ENCODE measurements around the gene PDRG1. TPM values are rescaled to one million over a fixed set of nuclear protein-coding genes. Genes with fewer than 3 reads are reported as not detected.

PDRG1 gene
- polyA plus RNA-seq, 2 donors: 6.8 to 13.8 TPM

DNA sequence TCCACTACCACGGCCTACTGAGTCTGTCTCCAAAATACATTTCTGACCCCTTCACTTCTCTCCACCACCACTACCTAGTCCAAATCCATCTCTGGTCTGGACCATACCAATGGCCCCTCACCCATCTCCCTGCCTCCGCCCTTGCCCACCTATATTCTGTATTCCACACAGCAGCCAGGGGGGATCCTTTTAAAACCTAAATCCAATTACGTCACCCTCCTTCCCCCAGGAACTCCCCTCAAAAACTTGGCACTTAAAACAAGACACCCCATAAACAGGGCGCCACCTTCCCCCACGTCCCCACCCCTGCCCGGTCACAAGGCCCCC lies 680 bp downstream of the PDRG1 start:
- peaks cover 0 to 2% of the 10 kb centered on the region in 2 donors for H3K4me1 ChIP-seq (ENCODE audit: control insufficient read depth in 2 of 2, insufficient read depth in 2 of 2, low read length in 1 of 2)
- no peaks in the 10 kb centered on the region for H3K9me3 ChIP-seq (ENCODE audit: control insufficient read depth in 2 of 2, insufficient read depth in 1 of 2, low read depth in 1 of 2, low read length in 1 of 2)
- 4 to 10% methylated on average over 6 of the region's 6 CpGs for WGBS, 2 donors
- H3K27me3 ChIP-seq (ENCODE audit: control insufficient read depth in 1 of 2, insufficient read depth in 2 of 2, low read length in 2 of 2): no peaks in the 10 kb centered on the region
- peak overlapping the region; percentile 69 to 87 for H3K4me3 ChIP-seq (ENCODE audit: low read depth in 1 of 2, low read length in 2 of 2)
- peaks cover 14 to 17% of the 10 kb centered on the region in 2 donors for H3K36me3 ChIP-seq (ENCODE audit: control insufficient read depth in 2 of 2, insufficient read depth in 2 of 2, low read length in 1 of 2)
- no peak overlapping the region for H3K27ac ChIP-seq (ENCODE audit: low read depth in 2 of 2, low read length in 1 of 2)

GRCh38 chr20:31949877-31950646 lies 1.8 kb downstream of the PDRG1 start:
- no peak overlapping the region for H3K27ac ChIP-seq (ENCODE audit: low read depth in 2 of 2, low read length in 1 of 2)
- H3K4me3 ChIP-seq (ENCODE audit: low read depth in 1 of 2, low read length in 2 of 2): no peak overlapping the region
- peaks cover 0 to 2% of the 10 kb centered on the region in 2 donors for H3K4me1 ChIP-seq (ENCODE audit: control insufficient read depth in 2 of 2, insufficient read depth in 2 of 2, low read length in 1 of 2)
- no peaks in the 10 kb centered on the region for H3K9me3 ChIP-seq (ENCODE audit: control insufficient read depth in 2 of 2, insufficient read depth in 1 of 2, low read depth in 1 of 2, low read length in 1 of 2)
- no peaks in the 10 kb centered on the region for H3K27me3 ChIP-seq (ENCODE audit: control insufficient read depth in 1 of 2, insufficient read depth in 2 of 2, low read length in 2 of 2)
- WGBS, 2 donors: 72 to 79% methylated on average over 9 of the region's 9 CpGs
- H3K36me3 ChIP-seq (ENCODE audit: control insufficient read depth in 2 of 2, insufficient read depth in 2 of 2, low read length in 1 of 2): peaks cover 17 to 25% of the 10 kb centered on the region in 2 donors

DNA sequence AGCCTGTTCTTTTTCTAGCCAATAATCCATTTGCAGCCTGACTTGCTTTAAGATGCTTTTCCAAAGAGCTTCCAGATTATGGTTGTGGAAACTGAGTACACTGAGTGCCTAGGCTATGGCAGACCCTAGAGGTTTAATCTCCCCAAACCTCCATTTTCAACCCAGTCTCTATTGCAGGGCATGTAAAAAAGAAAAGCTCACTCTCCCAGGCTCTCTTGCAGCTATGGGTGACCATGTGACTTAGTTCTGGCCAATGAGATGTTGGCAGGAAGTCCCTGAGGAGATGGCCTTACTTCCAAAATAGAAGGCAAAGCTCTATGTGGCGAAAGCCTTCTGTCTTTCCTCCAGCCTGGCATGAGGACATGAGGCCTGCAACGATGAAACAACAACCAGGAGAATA lies 3.8 kb downstream of the PDRG1 start:
- Histone ChIP-seq H3K27ac (ENCODE audit: low read depth in 2 of 2, low read length in 1 of 2) (no peak overlapping the region), H3K9me3 (ENCODE audit: control insufficient read depth in 2 of 2, insufficient read depth in 1 of 2, low read depth in 1 of 2, low read length in 1 of 2) (no peaks in the 10 kb centered on the region), H3K36me3 (ENCODE audit: control insufficient read depth in 2 of 2, insufficient read depth in 2 of 2, low read length in 1 of 2) (peaks cover 17 to 33% of the 10 kb centered on the region in 2 donors), H3K4me1 (ENCODE audit: control insufficient read depth in 2 of 2, insufficient read depth in 2 of 2, low read length in 1 of 2) (peaks cover 0 to 2% of the 10 kb centered on the region in 2 donors), H3K27me3 (ENCODE audit: control insufficient read depth in 1 of 2, insufficient read depth in 2 of 2, low read length in 2 of 2) (no peaks in the 10 kb centered on the region), H3K4me3 (ENCODE audit: low read depth in 1 of 2, low read length in 2 of 2) (no peak overlapping the region)
- WGBS, 2 donors: 98% methylated on average over 2 of the region's 2 CpGs

- WGBS, 2 donors: 60 to 64% methylated on average over 6 of the region's 6 CpGs
- Histone ChIP-seq H3K4me1 (ENCODE audit: control insufficient read depth in 2 of 2, insufficient read depth in 2 of 2, low read length in 1 of 2) (no peaks in the 10 kb centered on the region), H3K9me3 (ENCODE audit: control insufficient read depth in 2 of 2, insufficient read depth in 1 of 2, low read depth in 1 of 2, low read length in 1 of 2) (no peaks in the 10 kb centered on the region), H3K36me3 (ENCODE audit: control insufficient read depth in 2 of 2, insufficient read depth in 2 of 2, low read length in 1 of 2) (peaks cover 17 to 37% of the 10 kb centered on the region in 2 donors), H3K27me3 (ENCODE audit: control insufficient read depth in 1 of 2, insufficient read depth in 2 of 2, low read length in 2 of 2) (no peaks in the 10 kb centered on the region), H3K4me3 (ENCODE audit: low read depth in 1 of 2, low read length in 2 of 2) (no peak overlapping the region), H3K27ac (ENCODE audit: low read depth in 2 of 2, low read length in 1 of 2) (no peak overlapping the region)
Measured at GRCh38 chr20:31945785-31946184, 6.1 kb downstream of the PDRG1 start.

- Histone ChIP-seq H3K4me1 (ENCODE audit: control insufficient read depth in 2 of 2, insufficient read depth in 2 of 2, low read length in 1 of 2) (no peaks in the 10 kb centered on the region), H3K4me3 (ENCODE audit: low read depth in 1 of 2, low read length in 2 of 2) (no peak overlapping the region), H3K9me3 (ENCODE audit: control insufficient read depth in 2 of 2, insufficient read depth in 1 of 2, low read depth in 1 of 2, low read length in 1 of 2) (no peaks in the 10 kb centered on the region), H3K27me3 (ENCODE audit: control insufficient read depth in 1 of 2, insufficient read depth in 2 of 2, low read length in 2 of 2) (no peaks in the 10 kb centered on the region), H3K36me3 (ENCODE audit: control insufficient read depth in 2 of 2, insufficient read depth in 2 of 2, low read length in 1 of 2) (peaks cover 17 to 37% of the 10 kb centered on the region in 2 donors), H3K27ac (ENCODE audit: low read depth in 2 of 2, low read length in 1 of 2) (no peak overlapping the region)
- WGBS, 2 donors: 86% methylated on average over 4 of the region's 4 CpGs
Measured at GRCh38 chr20:31945319-31945718, 6.5 kb downstream of the PDRG1 start.

GRCh38 chr20:31943052-31943471 lies 8.8 kb downstream of the PDRG1 start:
- no peaks in the 10 kb centered on the region for H3K9me3 ChIP-seq (ENCODE audit: control insufficient read depth in 2 of 2, insufficient read depth in 1 of 2, low read depth in 1 of 2, low read length in 1 of 2)
- no peaks in the 10 kb centered on the region for H3K27me3 ChIP-seq (ENCODE audit: control insufficient read depth in 1 of 2, insufficient read depth in 2 of 2, low read length in 2 of 2)
- H3K4me1 ChIP-seq (ENCODE audit: control insufficient read depth in 2 of 2, insufficient read depth in 2 of 2, low read length in 1 of 2): no peaks in the 10 kb centered on the region
- 42 to 57% methylated on average over 2 of the region's 2 CpGs for WGBS, 2 donors
- H3K4me3 ChIP-seq (ENCODE audit: low read depth in 1 of 2, low read length in 2 of 2): no peak overlapping the region
- peaks cover 11 to 31% of the 10 kb centered on the region in 2 donors for H3K36me3 ChIP-seq (ENCODE audit: control insufficient read depth in 2 of 2, insufficient read depth in 2 of 2, low read length in 1 of 2)
- no peak overlapping the region for H3K27ac ChIP-seq (ENCODE audit: low read depth in 2 of 2, low read length in 1 of 2)

- Histone ChIP-seq H3K4me3 (ENCODE audit: low read depth in 1 of 2, low read length in 2 of 2) (no peak overlapping the region), H3K36me3 (ENCODE audit: control insufficient read depth in 2 of 2, insufficient read depth in 2 of 2, low read length in 1 of 2) (peaks cover 0 to 8% of the 10 kb centered on the region in 2 donors), H3K4me1 (ENCODE audit: control insufficient read depth in 2 of 2, insufficient read depth in 2 of 2, low read length in 1 of 2) (no peaks in the 10 kb centered on the region), H3K9me3 (ENCODE audit: control insufficient read depth in 2 of 2, insufficient read depth in 1 of 2, low read depth in 1 of 2, low read length in 1 of 2) (no peaks in the 10 kb centered on the region), H3K27ac (ENCODE audit: low read depth in 2 of 2, low read length in 1 of 2) (no peak overlapping the region), H3K27me3 (ENCODE audit: control insufficient read depth in 1 of 2, insufficient read depth in 2 of 2, low read length in 2 of 2) (no peaks in the 10 kb centered on the region)
- 87 to 89% methylated on average over 2 of the region's 2 CpGs for WGBS, 2 donors
Measured at GRCh38 chr20:31939661-31940060, 12.2 kb downstream of the PDRG1 start.

- H3K4me1 ChIP-seq (ENCODE audit: control insufficient read depth in 2 of 2, insufficient read depth in 2 of 2, low read length in 1 of 2): peaks cover 0 to 3% of the 10 kb centered on the region in 2 donors
- no peak overlapping the region for H3K27ac ChIP-seq (ENCODE audit: low read depth in 2 of 2, low read length in 1 of 2)
- WGBS, 2 donors: 46 to 64% methylated on average over 1 of the region's 1 CpG
- H3K36me3 ChIP-seq (ENCODE audit: control insufficient read depth in 2 of 2, insufficient read depth in 2 of 2, low read length in 1 of 2): peaks cover 0 to 4% of the 10 kb centered on the region in 2 donors
- H3K27me3 ChIP-seq (ENCODE audit: control insufficient read depth in 1 of 2, insufficient read depth in 2 of 2, low read length in 2 of 2): no peaks in the 10 kb centered on the region
- H3K4me3 ChIP-seq (ENCODE audit: low read depth in 1 of 2, low read length in 2 of 2): no peak overlapping the region
- H3K9me3 ChIP-seq (ENCODE audit: control insufficient read depth in 2 of 2, insufficient read depth in 1 of 2, low read depth in 1 of 2, low read length in 1 of 2): no peaks in the 10 kb centered on the region
Measured at GRCh38 chr20:31937820-31938219, 14.0 kb downstream of the PDRG1 start.

DNA sequence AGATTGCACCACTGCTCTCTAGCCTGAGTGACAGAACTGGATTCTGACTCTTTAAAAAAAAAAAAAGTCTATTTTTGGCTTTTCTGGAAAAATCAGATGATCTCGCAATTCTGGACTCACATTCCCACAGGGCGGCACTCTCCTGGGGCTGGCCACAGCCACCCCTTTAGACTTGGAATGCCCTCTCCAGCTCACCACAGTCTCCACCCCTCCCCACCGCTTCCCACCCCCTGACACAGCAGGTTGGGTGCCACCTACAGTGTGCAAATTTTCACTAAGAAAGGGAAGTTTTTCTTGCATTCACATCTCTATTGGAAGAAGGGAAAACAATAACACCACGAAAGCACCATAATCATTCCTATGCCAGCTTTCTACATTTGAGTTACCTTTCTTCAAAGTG lies 15.4 kb downstream of the PDRG1 start:
- WGBS, 2 donors: 67 to 79% methylated on average over 4 of the region's 4 CpGs

More for the DNA sequence above, 15.4 kb downstream of the PDRG1 start:
- Histone ChIP-seq H3K27me3 (ENCODE audit: control insufficient read depth in 1 of 2, insufficient read depth in 2 of 2, low read length in 2 of 2) (no peaks in the 10 kb centered on the region), H3K4me3 (ENCODE audit: low read depth in 1 of 2, low read length in 2 of 2) (no peak overlapping the region), H3K27ac (ENCODE audit: low read depth in 2 of 2, low read length in 1 of 2) (no peak overlapping the region), H3K36me3 (ENCODE audit: control insufficient read depth in 2 of 2, insufficient read depth in 2 of 2, low read length in 1 of 2) (no peaks in the 10 kb centered on the region), H3K9me3 (ENCODE audit: control insufficient read depth in 2 of 2, insufficient read depth in 1 of 2, low read depth in 1 of 2, low read length in 1 of 2) (no peaks in the 10 kb centered on the region), H3K4me1 (ENCODE audit: control insufficient read depth in 2 of 2, insufficient read depth in 2 of 2, low read length in 1 of 2) (peaks cover 0 to 3% of the 10 kb centered on the region in 2 donors)

All from esophagus (tissue), 2 donors.